A673 (cell line): ENCODE data around the gene CDH23. TPM values are rescaled to one million over a fixed set of nuclear protein-coding genes. Genes with fewer than 3 reads are reported as not detected.

Experiments
- BruUV-seq: library from RNA; stranded (reverse); fragments of 400-500 nt; replicated peaks from 2 replicates; lab custom pipeline; 2021; lab: Mats Ljungman, UMichigan
- CTCF ChIA-PET: fragments of 300-600 bp; sonication (Branson Sonifier 250); formaldehyde crosslinking; loops from one replicate; lab custom pipeline; 2022; ENCODE audit warnings: antibody characterized with exemption; lab: Charles Lee
- POLR2A ChIA-PET: fragments of 300-600 bp; sonication (Branson Sonifier 250); formaldehyde crosslinking; loops from one replicate; lab custom pipeline; 2022; ENCODE audit warnings: antibody characterized with exemption; ENCODE audit not compliant: low non-redundant PET; lab: Charles Lee
- DNase-seq: peaks from one replicate; pipeline ENCODE4 v3.0.0-alpha.2; 2015; ENCODE audit warnings: low spot score
- H3K27ac ChIP-seq: fragments of 200-600 bp; sonication (generic); 2 replicates; pipeline ENCODE4 v1.5.1; 2016; ENCODE audit warnings: mixed run types, low read depth, mild to moderate bottlenecking, mixed read lengths, antibody characterized with exemption, low read length; ENCODE audit not compliant: poor library complexity, severe bottlenecking
- H3K27me3 ChIP-seq: fragments of 200-600 bp; sonication (generic); replicated peaks from 2 replicates; pipeline ENCODE4 v1.6.1; 2017; ENCODE audit warnings: mixed run types, low read depth, mild to moderate bottlenecking, mixed read lengths, antibody characterized with exemption, low read length; ENCODE audit not compliant: insufficient read depth, poor library complexity
- H3K36me3 ChIP-seq: fragments of 200-600 bp; sonication (generic); 2 replicates; pipeline ENCODE4 v1.6.1; 2016; ENCODE audit warnings: mixed run types, mild to moderate bottlenecking, mixed read lengths, antibody characterized with exemption, low read length; ENCODE audit not compliant: insufficient read depth, poor library complexity, severe bottlenecking
- H3K4me1 ChIP-seq: fragments of 200-600 bp; sonication (generic); 2 replicates; pipeline ENCODE4 v1.6.1; 2017; ENCODE audit warnings: mixed run types, mild to moderate bottlenecking, mixed read lengths, antibody characterized with exemption, low read length; ENCODE audit not compliant: insufficient read depth, poor library complexity, severe bottlenecking
- H3K4me3 ChIP-seq: fragments of 200-600 bp; sonication (generic); 2 replicates; pipeline ENCODE4 v1.5.1; 2016; ENCODE audit warnings: low read depth, mixed run types, mild to moderate bottlenecking, mixed read lengths, low read length; ENCODE audit not compliant: poor library complexity, severe bottlenecking
- H3K9me3 ChIP-seq: fragments of 200-600 bp; sonication (generic); 2 replicates; pipeline ENCODE4 v1.6.1; 2016; ENCODE audit warnings: mixed run types, low read depth, mild to moderate bottlenecking, mixed read lengths, antibody characterized with exemption, low read length; ENCODE audit not compliant: poor library complexity, severe bottlenecking
- EZH2 ChIP-seq: fragments of 200-600 bp; sonication (generic); IDR thresholded peaks from 2 replicates; pipeline ENCODE4 v1.6.1; 2017; ENCODE audit warnings: borderline replicate concordance, low read depth, mild to moderate bottlenecking, mixed read lengths, antibody characterized with exemption, low read length; ENCODE audit not compliant: poor library complexity, severe bottlenecking
- intact Hi-C: fragments of 100-400 bp; cut with micrococcal nuclease; formaldehyde crosslinking; loops from one replicate; pipeline ENCODE4 v1.10.0; 2022; ENCODE audit not compliant: unreplicated experiment
- total RNA-seq: library from RNA; stranded (reverse); gene quantifications from 2 replicates; pipeline ENCODE4 v1.2.3, GENCODE V29; 2021
- TF ChIP-seq, protein P1 (sequence below): fragments of 300-800, 200-600 bp; sonication (generic); conservative IDR thresholded peaks from 2 replicates; pipeline ENCODE4 v1.5.1; 2017; ENCODE audit warnings: low read depth, mild to moderate bottlenecking, antibody characterized with exemption, low read length, moderate library complexity, mixed read lengths

The CDH23 gene
- total RNA-seq, 1 experiment from 2014 or later = 49.7 TPM

DNA sequence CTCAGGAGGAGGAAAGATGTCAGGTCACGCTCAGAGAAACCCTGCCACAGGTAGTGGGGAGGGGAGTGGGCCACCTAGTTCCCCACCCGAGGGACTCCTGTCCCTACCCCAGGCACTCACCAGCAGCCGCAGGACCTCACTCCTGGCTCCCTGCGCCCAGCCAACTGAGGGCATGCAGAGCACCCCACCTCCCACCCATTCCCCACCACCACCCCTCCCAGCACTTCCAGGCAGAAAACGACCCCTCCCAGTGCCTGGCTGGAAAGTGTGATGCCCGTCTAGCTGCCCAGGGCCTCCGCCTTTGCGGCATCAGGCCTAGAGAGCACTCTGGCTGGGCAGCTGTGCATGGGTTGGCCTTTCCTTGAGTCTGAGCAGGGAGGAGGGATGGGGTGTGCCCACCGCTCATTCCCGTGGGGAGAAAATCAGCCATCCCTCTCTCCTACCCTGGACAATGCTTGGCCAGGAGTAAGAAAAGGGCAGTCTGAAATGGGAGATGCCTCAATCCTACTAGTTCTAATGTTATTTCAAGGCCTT lies 321.5 kb downstream of the CDH23 start:
- TF ChIP-seq, protein P1, sequence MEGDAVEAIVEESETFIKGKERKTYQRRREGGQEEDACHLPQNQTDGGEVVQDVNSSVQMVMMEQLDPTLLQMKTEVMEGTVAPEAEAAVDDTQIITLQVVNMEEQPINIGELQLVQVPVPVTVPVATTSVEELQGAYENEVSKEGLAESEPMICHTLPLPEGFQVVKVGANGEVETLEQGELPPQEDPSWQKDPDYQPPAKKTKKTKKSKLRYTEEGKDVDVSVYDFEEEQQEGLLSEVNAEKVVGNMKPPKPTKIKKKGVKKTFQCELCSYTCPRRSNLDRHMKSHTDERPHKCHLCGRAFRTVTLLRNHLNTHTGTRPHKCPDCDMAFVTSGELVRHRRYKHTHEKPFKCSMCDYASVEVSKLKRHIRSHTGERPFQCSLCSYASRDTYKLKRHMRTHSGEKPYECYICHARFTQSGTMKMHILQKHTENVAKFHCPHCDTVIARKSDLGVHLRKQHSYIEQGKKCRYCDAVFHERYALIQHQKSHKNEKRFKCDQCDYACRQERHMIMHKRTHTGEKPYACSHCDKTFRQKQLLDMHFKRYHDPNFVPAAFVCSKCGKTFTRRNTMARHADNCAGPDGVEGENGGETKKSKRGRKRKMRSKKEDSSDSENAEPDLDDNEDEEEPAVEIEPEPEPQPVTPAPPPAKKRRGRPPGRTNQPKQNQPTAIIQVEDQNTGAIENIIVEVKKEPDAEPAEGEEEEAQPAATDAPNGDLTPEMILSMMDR = no peak
- TF ChIP-seq EZH2 = no peak
- Histone ChIP-seq H3K4me1 (peaks cover 7% of the 10 kb centered on the region), H3K36me3 (no peaks in the 10 kb centered on the region), H3K9me3 (no peaks in the 10 kb centered on the region), H3K4me3 (no peak overlapping the region), H3K27me3 (no peaks in the 10 kb centered on the region), H3K27ac (no peak overlapping the region)
- ChIA-PET POLR2A (no interaction called here), CTCF (no interaction called here)
- no peak for DNase-seq
- no TSS peak for BruUV-seq
- intact Hi-C loops = no loop called here

GRCh38 chr10:71719042-71719441 lies 322.3 kb downstream of the CDH23 start:
- Histone ChIP-seq H3K27me3 (no peaks in the 10 kb centered on the region), H3K9me3 (no peaks in the 10 kb centered on the region), H3K4me3 (no peak overlapping the region), H3K36me3 (no peaks in the 10 kb centered on the region), H3K4me1 (no peaks in the 10 kb centered on the region), H3K27ac (no peak overlapping the region)
- POLR2A ChIA-PET = no interaction called here
- no peak for DNase-seq
- TF ChIP-seq, protein P1 = no peak
- no peak for TF ChIP-seq EZH2
- BruUV-seq = no TSS peak
- CTCF ChIA-PET = no interaction called here
- intact Hi-C loops = no loop called here

DNA sequence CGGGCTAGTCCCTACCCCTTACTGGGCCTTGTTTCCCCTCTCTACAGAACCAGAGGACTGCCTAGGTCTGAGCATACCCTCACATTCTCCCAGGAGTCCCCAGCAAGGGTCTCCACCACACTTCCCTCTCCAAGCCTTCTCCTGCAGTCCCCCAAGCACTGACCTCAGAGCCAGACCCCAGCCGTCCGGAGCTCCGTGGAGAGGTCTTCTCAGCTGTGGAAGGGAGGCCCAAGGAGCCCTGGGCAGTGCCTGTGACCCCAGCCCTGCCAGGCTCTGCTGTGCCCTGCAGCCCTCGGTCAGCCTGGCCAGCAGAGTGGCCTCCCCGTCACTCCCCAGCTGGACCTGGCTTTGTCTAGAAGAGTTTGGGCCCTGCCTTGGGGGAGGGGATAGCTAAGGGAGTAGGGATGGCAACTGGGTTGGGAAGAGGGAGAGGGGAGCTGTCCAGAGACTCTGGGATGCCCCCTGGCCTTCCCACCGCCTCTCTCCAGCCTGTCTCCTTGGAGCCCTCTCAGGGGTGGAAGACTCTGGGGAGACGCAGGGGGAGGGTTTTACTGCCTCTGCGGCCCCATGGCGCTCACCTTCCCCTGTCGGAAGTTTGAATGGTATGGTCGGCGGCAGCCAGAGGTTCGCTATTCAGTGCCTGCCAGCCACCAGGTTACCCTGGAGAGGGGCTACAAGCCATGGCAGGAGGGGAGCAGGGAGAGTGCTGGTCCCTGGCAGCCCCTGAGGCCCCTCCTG lies 322.9 kb downstream of the CDH23 start, which contains the start of gene C10orf105:
Gene C10orf105, minus strand, starts transcription at position 315 of the 738 bp plus-strand sequence. CDS start 3,441 bp downstream, outside the sequence.
- H3K36me3 ChIP-seq = no peaks in the 10 kb centered on the region
- CTCF ChIA-PET = no interaction called here
- intact Hi-C loops = no loop called here
- POLR2A ChIA-PET = no interaction called here
- H3K9me3 ChIP-seq = no peaks in the 10 kb centered on the region
- H3K4me3 ChIP-seq = no peak within 1 kb of the TSS
- no peak for DNase-seq
- H3K27ac ChIP-seq = no peak within 1 kb of the TSS
- H3K4me1 ChIP-seq = no peaks in the 10 kb centered on the region
- BruUV-seq = no TSS peak
- H3K27me3 ChIP-seq = no peaks in the 10 kb centered on the region
- TF ChIP-seq, protein P1 = no peak
- no peak for TF ChIP-seq EZH2
